Mammary epithelial cell (primary cell): ENCODE data around the gene SEMA6B.

Source experiments
- CTCF ChIP-seq, 2 donors: IDR thresholded peaks in 1 of 2; conservative IDR thresholded peaks in 1 of 2; 2 replicates each; pipeline ENCODE4 v1.5.1; 2011 to 2012; ENCODE audit warnings: inconsistent platforms in 2 of 2, low read length in 2 of 2, mild to moderate bottlenecking in 2 of 2, control low read depth in 1 of 2, low read depth in 1 of 2; ENCODE audit not compliant: insufficient read depth in 1 of 2; ENCODE audit errors: extremely low read depth in 1 of 2
- EZH2 ChIP-seq: IDR thresholded peaks from 2 replicates; pipeline ENCODE4 v1.6.1; 2012; ENCODE audit warnings: low read length, inconsistent platforms, borderline replicate concordance

GRCh38 chr19:4580961-4581665 is 21.6 kb upstream of the SEMA6B start:
- TF ChIP-seq CTCF (conservative IDR thresholded peaks at IDR 0.05 in 1 of 2, IDR thresholded peaks at IDR 0.05 in 1 of 2; ENCODE audit: extremely low read depth in 1 of 2, insufficient read depth in 1 of 2, low read depth in 1 of 2, low read length in 2 of 2) = no peak
- TF ChIP-seq EZH2 = no peak
